Measurements from ENCODE around the gene NDUFV2. TPM values are rescaled to one million over a fixed set of nuclear protein-coding genes. Genes with fewer than 3 reads are reported as not detected.

The NDUFV2 gene
- total and polyA plus RNA-seq, 2 of the 13 experiments (the other 11 are each of a cell fraction or from before 2014, with no cell fraction given), result 216 to 299 TPM

- TF ChIP-seq TFE3 (CRISPR knock-in tag; IDR thresholded peaks at IDR 0.05) (0 out of 2 replicates have a peak, but pooled peaks have one; percentile 36), ZNF883 (CRISPR knock-in tag; IDR thresholded peaks at IDR 0.05; ENCODE audit: not compliant biosample characterization) (peak; percentile 81), KDM1A (CRISPR knock-in tag; IDR thresholded peaks at IDR 0.05) (no peak), ZBTB8A (CRISPR knock-in tag; IDR thresholded peaks at IDR 0.05; ENCODE audit: borderline replicate concordance, low read depth) (no peak), SMAD3 (CRISPR knock-in tag; IDR thresholded peaks at IDR 0.05) (no peak), ZNF564 (CRISPR knock-in tag; IDR thresholded peaks at IDR 0.05) (peak; percentile 65; the same call in 1 of the 2 replicates), RXRB (CRISPR knock-in tag; IDR thresholded peaks at IDR 0.05; ENCODE audit: borderline replicate concordance) (peak; percentile 15; the same call in 1 of the 2 replicates), MYC (CRISPR knock-in tag; IDR thresholded peaks at IDR 0.05; ENCODE audit: borderline replicate concordance) (peak; percentile 90), ZNF317 (CRISPR knock-in tag; IDR thresholded peaks at IDR 0.05) (peak; percentile 52; the same call in 1 of the 2 replicates), HNF1B (CRISPR knock-in tag; IDR thresholded peaks at IDR 0.05) (0 out of 2 replicates have a peak, but pooled peaks have one; percentile 40), ZNF432 (CRISPR knock-in tag; IDR thresholded peaks at IDR 0.05; ENCODE audit: borderline replicate concordance) (no peak), ZSCAN21 (CRISPR knock-in tag; IDR thresholded peaks at IDR 0.05; ENCODE audit: borderline replicate concordance) (peak; percentile 38; the same call in 1 of the 2 replicates), ETV5 (CRISPR knock-in tag; IDR thresholded peaks at IDR 0.05; ENCODE audit: borderline replicate concordance) (no peak), ATF3 (CRISPR knock-in tag; IDR thresholded peaks at IDR 0.05) (no peak), ZNF33A (CRISPR knock-in tag; IDR thresholded peaks at IDR 0.05; ENCODE audit: borderline replicate concordance) (no peak), ZMYM4 (CRISPR knock-in tag; IDR thresholded peaks at IDR 0.05) (peak; percentile 79), ETS1 (CRISPR knock-in tag; IDR thresholded peaks at IDR 0.05) (no peak), ZNF264 (CRISPR knock-in tag; IDR thresholded peaks at IDR 0.05) (peak; percentile 7; the same call in 1 of the 2 replicates), ZNF441 (CRISPR knock-in tag; IDR thresholded peaks at IDR 0.05; ENCODE audit: borderline replicate concordance) (peak; percentile 83; the same call in 1 of the 2 replicates), RBM39 (IDR thresholded peaks at IDR 0.05; ENCODE audit: low read depth, low read length, poor library complexity, severe bottlenecking) (peak; percentile 98), ONECUT2 (CRISPR knock-in tag; IDR thresholded peaks at IDR 0.05) (no peak), ZFP37 (CRISPR knock-in tag; IDR thresholded peaks at IDR 0.05; ENCODE audit: borderline replicate concordance) (no peak; the same call in 1 of the 2 replicates), ZNF746 (CRISPR knock-in tag; IDR thresholded peaks at IDR 0.05) (no peak), NCOA2 (CRISPR knock-in tag; IDR thresholded peaks at IDR 0.05) (no peak), CENPBD1 (CRISPR knock-in tag; IDR thresholded peaks at IDR 0.05; ENCODE audit: borderline replicate concordance, low read depth) (no peak)
Measured at GRCh38 chr18:9102508-9103375, at the start of gene NDUFV2 (continued).
